Testis (tissue), 3 donors: ENCODE results near the gene DTNB. TPM values are rescaled to one million over a fixed set of nuclear protein-coding genes. Genes with fewer than 3 reads are reported as not detected.

Experiments
- DNase-seq: peaks from one replicate; pipeline ENCODE4 v3.0.0-alpha.2; 2019
- H3K27ac ChIP-seq, 2 donors: fragments of 200-600 bp; sonication (generic); one replicate each; pipeline ENCODE4 v1.5.1; 2019
- H3K27me3 ChIP-seq: fragments of 200-600 bp; sonication (generic); one replicate; pipeline ENCODE4 v1.5.1; 2019
- H3K36me3 ChIP-seq: fragments of 200-600 bp; sonication (generic); one replicate; pipeline ENCODE4 v1.5.1; 2017; ENCODE audit warnings: low read depth; ENCODE audit errors: missing control alignments
- H3K4me1 ChIP-seq: fragments of 200-600 bp; sonication (generic); one replicate; pipeline ENCODE4 v1.5.1; 2019
- H3K4me3 ChIP-seq, 2 donors: fragments of 200-600 bp; sonication (generic); one replicate each; pipeline ENCODE4 v1.5.1; 2017 to 2019
- H3K9me3 ChIP-seq: fragments of 200-600 bp; sonication (generic); one replicate; pipeline ENCODE4 v1.5.1; 2017
- CTCF ChIP-seq, 3 experiments: fragments of 450-650 bp in 2 of 3; fragments of 200-600 bp in 1 of 3; sonication (generic) in 1 of 3; IDR thresholded peaks; one replicate each; pipeline ENCODE4 v1.5.1; 2016 to 2019; ENCODE audit warnings: antibody characterized with exemption in 3 of 3, mild to moderate bottlenecking in 2 of 3, moderate library complexity in 1 of 3
- POLR2A ChIP-seq: fragments of 450-650 bp; IDR thresholded peaks from one replicate; pipeline ENCODE4 v1.6.1; 2017; ENCODE audit warnings: antibody characterized with exemption, mild to moderate bottlenecking, moderate library complexity
- WGBS, 2 donors: methylation state at CpG; one replicate each; pipeline ENCODE4 v1.1.5; 2018; 5-methylcytosine and 5-hydroxymethylcytosine counted together
- intact Hi-C: fragments of 100-400 bp; cut with DNase I; formaldehyde crosslinking; loops from one replicate; pipeline ENCODE4 v1.15.1; 2023; ENCODE audit warnings: low total_unique reads
- polyA plus RNA-seq: library from polyadenylated mRNA; stranded (reverse); fragments of 350-450 nt; fragmentation: Illumina TruSeq; extraction: RNeasy Lipid Tissue Mini Kit (QIAGEN cat#74804); gene quantifications from one replicate; pipeline ENCODE4 v1.2.3, GENCODE V29; 2014; ENCODE audit warnings: low read depth, low replicate concordance; ENCODE audit not compliant: insufficient read depth
- total RNA-seq, 2 donors: library from RNA; depleted of rRNA; stranded (reverse); fragments of >200 nt; gene quantifications; one replicate each; pipeline ENCODE4 v1.2.3, GENCODE V29; 2016

The DTNB gene
- total and polyA plus RNA-seq, 3 donors from 2014 or later, result 21.9 to 47.3 (median 45.1) TPM

- Histone ChIP-seq H3K36me3 (no peaks in the 10 kb centered on the region), H3K9me3 (no peaks in the 10 kb centered on the region), H3K27ac (no peak overlapping the region), H3K4me1 (no peaks in the 10 kb centered on the region), H3K4me3 (no peak overlapping the region), H3K27me3 (no peaks in the 10 kb centered on the region)
- intact Hi-C loops, result no loop called here
- TF ChIP-seq POLR2A, result no peak
- TF ChIP-seq CTCF (IDR thresholded peaks at IDR 0.05), result no peak
- WGBS, 2 donors, result 65 to 77% methylated on average over 4 of the region's 4 CpGs
- DNase-seq, result no peak
Measured at GRCh38 chr2:25521126-25521525, 152.3 kb downstream of the DTNB start.

- TF ChIP-seq POLR2A (no peak), CTCF (IDR thresholded peaks at IDR 0.05) (no peak)
Measured at GRCh38 chr2:25517701-25518100, 155.7 kb downstream of the DTNB start.

GRCh38 chr2:25514043-25514637 lies 159.2 kb downstream of the DTNB start:
- Histone ChIP-seq H3K27ac (no peak overlapping the region), H3K9me3 (no peaks in the 10 kb centered on the region), H3K36me3 (no peaks in the 10 kb centered on the region), H3K4me1 (peaks cover 3% of the 10 kb centered on the region), H3K4me3 (no peak overlapping the region), H3K27me3 (no peaks in the 10 kb centered on the region)
- DNase-seq, result no peak
- intact Hi-C loops, result no loop called here
- WGBS, 2 donors, result 76 to 83% methylated on average over 3 of the region's 3 CpGs
- no peak for TF ChIP-seq POLR2A
- TF ChIP-seq CTCF (IDR thresholded peaks at IDR 0.05), result no peak

More at GRCh38 chr2:25517701-25518100, 155.7 kb downstream of the DTNB start:
- 73 to 86% methylated on average over 4 of the region's 4 CpGs for WGBS, 2 donors
- Histone ChIP-seq H3K4me1 (no peaks in the 10 kb centered on the region), H3K4me3 (no peak overlapping the region), H3K27ac (no peak overlapping the region), H3K9me3 (no peaks in the 10 kb centered on the region), H3K27me3 (no peaks in the 10 kb centered on the region), H3K36me3 (no peaks in the 10 kb centered on the region)
- no peak for DNase-seq
- intact Hi-C loops, result no loop called here

GRCh38 chr2:25512707-25513106 lies 160.7 kb downstream of the DTNB start:
- WGBS, 2 donors, result 52 to 78% methylated on average over 3 of the region's 3 CpGs
- Histone ChIP-seq H3K27ac (no peak overlapping the region), H3K4me3 (no peak overlapping the region), H3K4me1 (peaks cover 3% of the 10 kb centered on the region), H3K27me3 (no peaks in the 10 kb centered on the region), H3K36me3 (no peaks in the 10 kb centered on the region), H3K9me3 (no peaks in the 10 kb centered on the region)
- TF ChIP-seq POLR2A (no peak), CTCF (IDR thresholded peaks at IDR 0.05) (no peak)
- intact Hi-C loops, result no loop called here
- no peak for DNase-seq

- Histone ChIP-seq H3K9me3 (no peaks in the 10 kb centered on the region), H3K4me3 (no peak overlapping the region), H3K27ac (no peak overlapping the region), H3K36me3 (no peaks in the 10 kb centered on the region), H3K4me1 (no peaks in the 10 kb centered on the region), H3K27me3 (no peaks in the 10 kb centered on the region)
- no peak for DNase-seq
- TF ChIP-seq CTCF (IDR thresholded peaks at IDR 0.05), result no peak
- 85 to 88% methylated on average over 3 of the region's 3 CpGs for WGBS, 2 donors
- intact Hi-C loops, result no loop called here
Measured at GRCh38 chr2:25506226-25506625, 167.2 kb downstream of the DTNB start.
